22Rv1 (cell line): ENCODE measurements around the gene KRT33A.

Experiments
- ZFX ChIP-seq: fragments of 450-650 bp; IDR thresholded peaks from 2 replicates; pipeline ENCODE4 v1.6.1; 2017; ENCODE audit warnings: antibody characterized with exemption, borderline replicate concordance
- TF ChIP-seq, protein P1 (sequence below): fragments of 450-650 bp; IDR thresholded peaks from 2 replicates; pipeline ENCODE4 v1.5.1; 2017; ENCODE audit warnings: mild to moderate bottlenecking

DNA sequence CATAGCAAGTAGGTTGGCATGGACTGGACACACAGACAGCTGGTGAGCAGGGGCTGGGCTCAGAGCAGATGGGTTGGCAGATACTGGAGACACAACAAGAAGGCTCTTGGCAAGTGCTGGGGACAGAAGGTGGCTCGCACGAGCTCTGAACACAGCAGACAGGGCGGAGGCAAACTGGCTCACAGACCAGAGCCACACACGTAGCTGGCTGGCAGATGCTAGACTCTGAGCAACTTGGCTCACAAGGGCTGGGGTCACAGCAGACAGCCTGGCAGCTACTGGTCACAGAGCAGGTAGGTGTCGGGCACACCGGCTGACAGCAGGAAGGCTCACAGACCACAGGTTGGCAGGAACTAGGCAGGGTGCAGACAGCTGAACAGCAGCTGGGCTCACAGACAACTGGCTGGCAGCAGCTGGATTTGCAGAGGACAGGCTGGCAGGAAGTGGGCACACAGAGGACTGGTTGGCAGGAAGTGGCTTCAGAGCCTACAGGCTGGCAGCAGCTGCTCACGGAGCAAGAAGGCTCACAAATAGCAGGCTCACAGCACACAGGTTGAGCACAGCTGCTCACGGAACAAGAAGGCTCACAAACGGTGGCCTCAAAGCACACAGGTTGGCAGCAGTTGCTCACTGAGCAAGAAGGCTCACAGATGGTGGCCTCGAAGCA lies 42.2 kb downstream of the KRT33A start:
- TF ChIP-seq, protein P1, sequence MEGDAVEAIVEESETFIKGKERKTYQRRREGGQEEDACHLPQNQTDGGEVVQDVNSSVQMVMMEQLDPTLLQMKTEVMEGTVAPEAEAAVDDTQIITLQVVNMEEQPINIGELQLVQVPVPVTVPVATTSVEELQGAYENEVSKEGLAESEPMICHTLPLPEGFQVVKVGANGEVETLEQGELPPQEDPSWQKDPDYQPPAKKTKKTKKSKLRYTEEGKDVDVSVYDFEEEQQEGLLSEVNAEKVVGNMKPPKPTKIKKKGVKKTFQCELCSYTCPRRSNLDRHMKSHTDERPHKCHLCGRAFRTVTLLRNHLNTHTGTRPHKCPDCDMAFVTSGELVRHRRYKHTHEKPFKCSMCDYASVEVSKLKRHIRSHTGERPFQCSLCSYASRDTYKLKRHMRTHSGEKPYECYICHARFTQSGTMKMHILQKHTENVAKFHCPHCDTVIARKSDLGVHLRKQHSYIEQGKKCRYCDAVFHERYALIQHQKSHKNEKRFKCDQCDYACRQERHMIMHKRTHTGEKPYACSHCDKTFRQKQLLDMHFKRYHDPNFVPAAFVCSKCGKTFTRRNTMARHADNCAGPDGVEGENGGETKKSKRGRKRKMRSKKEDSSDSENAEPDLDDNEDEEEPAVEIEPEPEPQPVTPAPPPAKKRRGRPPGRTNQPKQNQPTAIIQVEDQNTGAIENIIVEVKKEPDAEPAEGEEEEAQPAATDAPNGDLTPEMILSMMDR, result no peak
- TF ChIP-seq ZFX, result no peak
